GM19452 (cell line): ENCODE data around the gene SMNDC1.
A peak's percentile ranks its signal among the peaks of the same experiment; 100 is the strongest.
"Not testable (repeated sequence)": the region's sequence is repeated elsewhere in the genome, so short reads cannot be mapped to it uniquely, and the experiment has no call there.

Experiments used
- ATAC-seq: cut with Tn5 transposase; IDR thresholded peaks from one replicate; pipeline ENCODE4 v1.9.1; 2021; ENCODE audit not compliant: unreplicated experiment

Gene SMNDC1

GRCh38 chr10:110304780-110305421, at the start of gene SMNDC1:
SMNDC1 (minus strand) TSS chr10:110304920; CDS start chr10:110303587, 1,333 bp downstream.
- ATAC-seq: peak; percentile 93

DNA sequence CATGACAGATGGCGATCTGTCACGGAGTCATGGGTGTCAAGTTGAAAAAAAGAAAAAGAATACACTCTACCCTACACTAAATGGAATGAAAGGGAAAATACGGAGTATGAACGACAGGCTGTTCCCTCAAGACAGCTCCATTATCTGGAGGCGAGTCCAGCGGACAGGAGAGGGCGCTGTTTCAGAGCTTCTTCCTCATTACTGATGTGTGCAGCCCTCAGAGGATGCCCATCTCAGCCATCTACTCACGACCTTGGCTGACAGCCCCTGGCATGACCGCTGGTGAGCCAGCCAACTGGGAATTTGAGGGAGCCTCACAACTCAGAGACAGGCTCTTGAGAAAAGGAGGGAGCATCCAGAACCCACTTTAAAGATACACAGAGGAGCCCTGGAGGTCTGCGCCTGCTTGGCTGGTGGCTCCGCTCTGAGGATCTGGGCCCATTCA, 49.6 kb upstream of the SMNDC1 start:
- no peak for ATAC-seq

- no peak for ATAC-seq
Measured at GRCh38 chr10:110353244-110354119, 48.8 kb upstream of the SMNDC1 start.

DNA sequence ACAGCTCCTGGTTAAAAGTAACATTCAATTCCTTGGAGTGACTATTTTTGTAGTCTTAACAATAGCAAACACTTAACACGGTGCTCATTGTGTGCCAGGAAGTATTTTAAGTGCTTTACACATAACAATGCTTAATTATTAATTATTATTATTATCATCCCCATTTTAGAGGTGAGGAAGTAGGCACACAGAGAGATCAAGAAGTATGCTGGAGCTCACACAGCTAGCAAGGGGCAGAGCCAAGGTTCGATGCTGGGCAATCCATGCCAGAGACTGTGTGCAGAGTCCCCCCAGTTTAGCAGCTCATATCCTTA, 48.2 kb upstream of the SMNDC1 start:
- ATAC-seq: no peak

DNA sequence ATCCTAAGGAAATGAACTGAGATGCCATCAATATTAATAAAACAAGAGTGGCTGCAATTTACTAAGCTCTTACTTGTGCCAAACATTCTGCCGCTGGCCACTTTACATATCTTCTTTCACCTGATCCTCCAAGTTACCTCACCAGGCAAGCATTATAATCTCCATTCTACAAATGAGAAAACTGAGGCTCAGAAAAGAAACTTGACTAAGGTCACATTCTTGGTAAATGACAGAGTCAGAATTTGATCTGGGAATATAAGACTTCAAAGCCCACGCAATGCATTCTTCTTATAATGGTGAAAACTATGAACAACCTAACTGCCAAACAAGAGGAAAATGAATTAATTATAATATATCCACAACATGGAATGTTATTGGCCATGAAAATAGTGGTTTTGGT, 46.1 kb upstream of the SMNDC1 start:
- no peak for ATAC-seq

DNA sequence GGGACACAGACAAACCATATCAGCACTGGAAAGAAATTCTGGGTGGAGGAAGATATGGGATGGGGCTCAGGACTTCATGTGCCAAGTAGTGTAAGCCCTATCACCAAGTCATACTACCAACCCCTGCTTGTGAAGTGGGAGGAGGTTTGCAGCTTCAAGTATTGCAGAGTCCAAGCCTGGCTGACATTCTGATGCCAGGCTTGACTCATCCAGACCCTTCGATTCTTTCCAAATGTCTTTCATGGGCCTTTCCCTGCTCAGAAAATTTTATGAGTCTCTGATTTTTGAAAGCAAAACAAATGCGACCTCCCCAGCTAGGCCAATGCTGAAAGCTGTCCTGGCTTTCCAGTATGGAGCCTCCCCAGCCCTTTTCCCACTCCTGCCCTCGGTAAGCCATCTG, 45.1 kb upstream of the SMNDC1 start:
- no peak for ATAC-seq

DNA sequence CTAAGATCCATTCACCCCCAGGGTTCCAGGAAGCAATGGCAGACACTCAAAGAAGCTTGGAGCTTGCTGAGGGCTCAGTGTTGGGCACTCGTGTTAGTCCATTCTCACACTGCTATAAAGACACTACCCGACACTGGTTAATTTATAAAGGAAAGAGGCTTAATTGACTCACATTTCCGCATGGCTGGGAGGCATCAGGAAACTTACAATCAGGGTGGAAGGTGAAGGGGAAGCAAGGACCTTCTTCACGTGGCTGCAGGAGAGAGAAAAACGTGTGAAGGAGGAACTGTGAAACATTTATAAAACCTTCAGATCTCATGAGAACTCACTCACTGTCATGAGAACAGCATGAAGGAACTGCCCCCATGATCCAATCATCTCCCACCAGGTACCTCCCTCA, 44.7 kb upstream of the SMNDC1 start:
- ATAC-seq: no peak

- ATAC-seq: no peak
Measured at GRCh38 chr10:110348336-110348735, 43.6 kb upstream of the SMNDC1 start.

GRCh38 chr10:110346914-110347313, 42.2 kb upstream of the SMNDC1 start:
- ATAC-seq: no peak

GRCh38 chr10:110345286-110345685, 40.6 kb upstream of the SMNDC1 start:
- no peak for ATAC-seq

GRCh38 chr10:110344622-110345021, 39.9 kb upstream of the SMNDC1 start:
- ATAC-seq: no peak

- no peak for ATAC-seq
Measured at GRCh38 chr10:110343947-110344346, 39.2 kb upstream of the SMNDC1 start.

- ATAC-seq: no peak
Measured at GRCh38 chr10:110340816-110341215, 36.1 kb upstream of the SMNDC1 start.

DNA sequence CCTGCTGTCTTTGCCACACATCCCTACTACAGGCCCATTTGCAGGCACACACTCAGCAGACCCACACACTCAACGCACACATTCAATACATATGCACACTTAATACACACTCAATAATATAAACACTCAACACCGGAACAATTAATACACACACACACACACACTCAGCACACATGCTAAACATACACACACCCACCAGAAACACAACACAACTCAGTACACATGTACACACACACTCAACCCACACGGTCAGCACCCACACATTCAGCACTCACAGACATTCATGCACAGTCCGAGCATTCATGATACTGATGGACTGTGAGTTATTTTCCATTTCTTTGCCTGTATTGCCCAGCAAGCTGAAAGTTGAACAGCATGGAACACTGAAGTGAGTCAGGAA, 35.4 kb upstream of the SMNDC1 start:
- ATAC-seq: no peak

DNA sequence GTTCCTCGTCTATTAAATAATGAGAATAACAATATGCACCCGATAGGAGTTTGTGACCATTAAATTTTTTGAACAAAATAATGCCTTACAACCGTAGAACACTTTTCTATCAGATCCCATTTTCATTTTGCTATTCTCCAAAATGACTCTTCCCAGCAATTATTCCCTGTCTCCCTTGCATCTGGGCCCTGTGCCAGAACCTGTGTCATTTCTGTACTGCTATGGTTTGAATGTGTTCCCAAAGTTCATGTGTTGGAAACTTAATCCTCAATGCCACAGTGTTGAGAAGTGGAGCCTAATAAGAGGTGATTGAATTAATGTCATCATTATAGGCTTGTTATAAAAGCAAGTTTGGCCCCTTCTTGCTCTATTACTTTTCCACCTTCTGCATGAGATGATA, 33.2 kb upstream of the SMNDC1 start:
- no peak for ATAC-seq

DNA sequence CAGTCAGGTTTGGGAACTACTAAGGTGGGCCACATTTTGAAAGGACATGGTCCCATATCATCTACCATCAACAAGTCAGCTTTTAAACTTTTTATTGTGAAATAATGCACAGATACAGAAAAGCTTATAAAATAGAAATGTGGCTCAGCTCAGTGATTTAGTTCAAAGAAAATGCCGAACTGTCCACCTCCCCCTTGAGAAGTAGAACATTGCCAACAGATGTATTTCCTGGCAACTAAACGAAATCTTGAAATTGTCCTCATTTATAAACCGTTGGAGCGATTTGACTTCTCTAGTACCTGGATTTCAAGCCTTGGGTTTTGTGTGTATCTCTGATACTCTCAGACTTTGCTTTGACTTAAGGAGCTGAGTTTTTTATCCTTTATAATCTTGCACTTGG, 32.7 kb upstream of the SMNDC1 start:
- no peak for ATAC-seq

DNA sequence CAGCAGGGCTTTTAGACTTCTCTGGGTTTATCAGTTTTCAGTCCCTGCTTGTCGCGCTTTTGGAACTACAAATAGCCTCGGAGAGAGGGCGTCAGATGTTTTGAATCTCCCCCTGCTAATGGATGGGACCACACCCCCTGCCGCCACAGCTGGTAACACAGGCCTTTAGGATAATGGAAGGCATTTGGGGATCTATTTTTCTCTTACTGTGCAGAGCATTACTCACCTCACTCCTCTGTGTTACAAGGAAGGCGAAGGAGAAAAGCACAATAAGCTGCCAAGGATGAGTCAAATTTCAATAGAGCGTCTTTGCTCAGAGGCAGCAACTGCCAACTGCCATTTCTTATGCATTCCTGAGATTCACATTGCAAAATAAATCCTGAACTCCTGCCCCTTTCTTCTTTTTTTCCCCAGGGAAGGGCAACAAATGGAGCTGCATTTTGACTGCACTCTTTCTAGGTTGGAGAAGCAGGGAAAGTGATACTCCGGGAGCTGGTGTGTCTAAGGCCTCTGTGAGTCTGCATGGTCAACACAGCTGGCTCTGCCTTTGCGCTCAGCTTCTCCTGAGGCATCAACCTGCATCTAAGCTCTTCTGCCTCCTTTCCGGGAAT, 31.5 kb upstream of the SMNDC1 start:
- ATAC-seq: no peak

DNA sequence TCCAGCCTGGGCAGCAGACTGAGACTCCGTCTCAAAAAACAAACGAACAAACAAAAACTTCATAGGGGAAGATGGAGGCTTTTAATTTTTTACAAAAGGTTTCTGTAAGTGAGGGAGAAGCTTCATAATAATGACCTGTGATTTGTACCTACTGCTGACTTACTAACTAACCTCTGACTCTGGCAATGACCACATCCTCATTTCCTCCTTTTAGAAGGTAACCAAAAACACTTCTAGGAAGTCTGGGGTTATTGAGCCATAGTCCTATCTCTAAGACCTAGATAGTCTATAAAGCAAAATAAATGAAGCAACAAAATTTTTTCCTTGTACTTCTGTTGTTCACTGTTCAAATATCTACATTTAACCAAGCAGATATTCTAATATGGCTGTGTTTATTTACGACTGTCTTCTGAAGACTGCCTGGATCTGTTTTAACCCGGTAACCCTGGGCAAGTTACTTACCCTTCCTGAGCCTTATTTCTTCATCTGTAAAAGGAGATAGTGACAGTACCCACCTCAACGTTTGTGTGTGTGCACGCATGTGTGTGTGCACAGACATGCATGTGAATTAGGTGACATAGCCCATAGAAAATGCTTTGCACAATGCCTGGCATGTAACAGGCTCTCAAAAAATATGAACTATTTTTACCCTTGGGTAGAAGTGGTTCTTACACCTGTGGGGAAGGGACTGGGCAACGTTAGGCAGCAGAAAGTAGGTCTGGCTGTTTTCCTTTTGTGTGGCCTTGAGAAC, 30.8 kb upstream of the SMNDC1 start:
- no peak for ATAC-seq

DNA sequence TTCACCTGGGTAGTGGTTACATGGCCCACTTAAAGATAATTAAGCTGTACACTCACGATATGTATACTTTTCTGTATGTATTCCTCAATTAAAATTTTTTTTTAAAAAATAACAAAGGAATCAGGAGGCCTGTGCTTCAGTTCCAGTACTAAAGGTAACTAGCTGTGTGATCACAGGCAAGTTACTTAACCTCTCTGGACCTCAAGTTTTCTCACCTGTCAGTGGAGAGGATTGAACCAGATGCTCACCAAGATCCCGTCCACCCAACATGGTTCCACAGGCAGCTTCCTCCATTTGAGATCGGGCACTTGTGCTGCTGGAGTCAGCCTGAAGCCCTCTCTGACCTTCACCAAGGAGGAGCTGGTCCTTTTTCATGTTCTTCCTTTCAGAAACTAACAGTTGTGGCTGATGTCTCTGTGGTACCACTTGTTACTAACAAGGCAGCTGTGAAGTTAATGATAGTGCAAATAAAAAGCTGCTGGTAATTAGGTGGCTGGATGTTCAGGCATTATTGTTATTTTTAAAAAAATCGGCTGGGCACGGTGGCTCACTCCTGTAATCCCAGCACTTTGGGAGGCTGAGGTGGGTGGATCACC, 29.4 kb upstream of the SMNDC1 start:
- ATAC-seq: no peak

GRCh38 chr10:110331226-110331795, 26.6 kb upstream of the SMNDC1 start:
- not testable (repeated sequence) for ATAC-seq

GRCh38 chr10:110330675-110331074, 26.0 kb upstream of the SMNDC1 start:
- no peak for ATAC-seq
